Airway epithelial cell (primary cell): Measurements from ENCODE around the gene OR9A4. TPM values are rescaled to one million over a fixed set of nuclear protein-coding genes. Genes with fewer than 3 reads are reported as not detected.

Experiments
- total RNA-seq: library from RNA; depleted of rRNA; stranded (reverse); fragments of >200 nt; gene quantifications from 2 replicates; pipeline ENCODE4 v1.2.3, GENCODE V29; 2015

OR9A4 gene, protein sequence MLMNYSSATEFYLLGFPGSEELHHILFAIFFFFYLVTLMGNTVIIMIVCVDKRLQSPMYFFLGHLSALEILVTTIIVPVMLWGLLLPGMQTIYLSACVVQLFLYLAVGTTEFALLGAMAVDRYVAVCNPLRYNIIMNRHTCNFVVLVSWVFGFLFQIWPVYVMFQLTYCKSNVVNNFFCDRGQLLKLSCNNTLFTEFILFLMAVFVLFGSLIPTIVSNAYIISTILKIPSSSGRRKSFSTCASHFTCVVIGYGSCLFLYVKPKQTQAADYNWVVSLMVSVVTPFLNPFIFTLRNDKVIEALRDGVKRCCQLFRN
- not detected in 2 replicates for total RNA-seq

DNA sequence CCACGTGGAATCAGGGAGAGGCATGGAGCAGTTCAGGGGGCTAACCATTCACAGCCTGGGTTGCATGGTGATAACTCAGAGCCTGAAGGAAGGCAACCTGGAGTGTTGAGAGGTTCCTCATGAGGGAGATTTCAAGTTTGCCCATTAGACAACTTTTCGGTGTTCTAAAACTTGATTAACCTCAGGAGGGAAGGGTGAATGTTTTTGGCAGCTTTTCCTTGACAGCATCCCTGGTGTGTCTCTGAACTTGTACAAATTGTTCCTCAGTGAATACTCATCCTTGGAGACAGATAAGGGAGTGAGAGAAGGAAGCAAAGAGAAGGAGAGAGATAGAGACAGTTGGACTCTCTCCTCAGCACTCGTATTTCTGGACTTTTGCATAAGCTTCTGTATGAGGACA lies at the start of gene OR9A4:
Gene OR9A4, plus strand, starts transcription at position 301 of the 400 bp plus-strand sequence. CDS start 2,477 bp downstream, outside the sequence.

DNA sequence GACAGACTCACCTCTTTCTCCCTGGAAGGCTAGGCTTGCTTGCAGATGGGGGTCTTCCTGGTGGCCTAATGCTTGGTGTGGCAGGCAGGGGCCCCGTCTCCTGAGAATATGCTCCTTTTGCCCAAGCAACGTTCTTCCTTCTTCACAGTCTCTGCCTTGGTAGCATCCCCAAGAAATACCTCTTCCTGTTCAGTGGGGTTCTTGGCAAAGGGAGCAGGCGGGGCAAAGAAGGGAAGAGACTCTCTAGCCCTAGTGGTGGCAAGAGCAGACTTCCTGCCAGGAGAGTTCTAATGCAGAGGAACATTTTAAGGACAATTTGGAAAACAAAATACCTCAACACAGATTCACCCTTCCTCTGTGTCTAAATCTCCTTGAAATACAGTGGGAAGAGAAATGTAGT lies 30.6 kb downstream of the OR9A4 start, which contains the start of gene CLEC5A:
Gene CLEC5A, minus strand, starts transcription at position 179 of the 400 bp plus-strand sequence. CDS start 682 bp downstream, outside the sequence.

Other genes with a start within 250 kb of the OR9A4 start
- 6.4 and 8.7 TPM in 2 replicates for gene DENND11, start 214.2 kb upstream of the OR9A4 start, total RNA-seq
- gene WEE2, start 208.0 kb upstream of the OR9A4 start, total RNA-seq, result not detected in 2 replicates
- 228 and 276 TPM in 2 replicates for gene SSBP1, start 178.0 kb upstream of the OR9A4 start, total RNA-seq
- 0.35 and 0.70 TPM in 2 replicates for gene TAS2R3, start 152.3 kb upstream of the OR9A4 start, total RNA-seq
- gene TAS2R4, start 139.7 kb upstream of the OR9A4 start, total RNA-seq, result 0.42 and 0.49 TPM in 2 replicates
- gene TAS2R5, start 126.2 kb upstream of the OR9A4 start, total RNA-seq, result 0.14 and 0.79 TPM in 2 replicates
- gene PRSS37, start 74.9 kb upstream of the OR9A4 start, total RNA-seq, result not detected in 2 replicates
- gene CLEC5A, start 30.6 kb downstream of the OR9A4 start, total RNA-seq, result not detected in 2 replicates
- gene TAS2R38, start 57.4 kb downstream of the OR9A4 start, total RNA-seq, result not detected in 2 replicates
- under 0.01 TPM in 1 of 2 replicates, not detected in the other for gene MGAM, start 79.5 kb downstream of the OR9A4 start, total RNA-seq
- not detected in 2 replicates for gene MGAM2, start 195.3 kb downstream of the OR9A4 start, total RNA-seq